ENCODE measurements around the gene ZNF892.
"Not testable (repeated sequence)": the region's sequence is repeated elsewhere in the genome, so short reads cannot be mapped to it uniquely, and the experiment has no call there.

The ZNF892 gene

GRCh38 chr2:95207111-95207961, at the start of gene ZNF892:
Gene ZNF892, plus strand, starts transcription at chr2:95207521. Its CDS starts 295 bp downstream, at chr2:95207816.
- DNase-seq (ENCODE audit: low spot score): peak; percentile 78

- DNase-seq (ENCODE audit: low spot score): no peak
Observed at GRCh38 chr2:95158441-95158840, 48.9 kb upstream of the ZNF892 start.

GRCh38 chr2:95158891-95159619, 48.3 kb upstream of the ZNF892 start:
- DNase-seq (ENCODE audit: low spot score): peak; percentile 31

DNA sequence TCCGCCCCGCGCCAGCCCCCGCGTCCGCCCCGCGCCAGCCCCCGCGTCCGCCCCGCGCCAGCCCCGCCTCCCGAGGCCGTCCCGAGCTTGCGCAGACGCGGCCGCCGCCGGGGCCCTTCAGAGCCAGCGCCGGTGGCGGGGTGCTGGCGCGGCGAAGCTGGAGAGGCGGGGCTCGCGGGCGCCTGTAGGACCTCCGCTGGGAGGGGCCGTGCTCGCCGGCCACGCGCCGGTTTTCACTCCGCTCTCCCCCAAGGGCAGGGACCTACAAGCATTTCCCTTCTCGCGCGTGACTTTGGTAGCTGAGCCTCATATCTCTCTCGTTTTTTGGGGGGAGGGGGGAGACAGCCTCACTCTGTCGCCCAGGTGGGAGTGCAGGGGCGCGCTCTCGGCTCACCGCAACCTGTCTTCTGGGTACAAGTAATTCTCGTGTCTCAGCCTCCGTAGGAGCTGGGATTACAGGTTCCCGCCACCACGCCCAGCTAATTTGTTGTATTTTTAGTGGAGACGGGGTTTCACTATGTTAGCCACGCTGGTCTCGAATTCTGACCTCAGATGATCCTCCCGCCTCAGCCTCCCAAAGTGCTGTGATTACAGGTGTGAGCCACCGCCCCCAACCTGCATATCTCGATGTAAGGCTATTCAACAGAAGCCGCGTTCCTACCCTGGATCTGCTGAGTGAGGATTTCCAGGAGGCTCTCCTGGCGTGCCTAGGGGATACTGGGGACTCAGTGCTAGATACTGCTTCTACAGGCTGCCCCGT, 47.5 kb upstream of the ZNF892 start, which contains the start of gene ZNF514:
TSS of gene ZNF514 (minus strand) at position 159 of the 760 bp plus-strand sequence. CDS start 6,595 bp downstream, outside the sequence.
- DNase-seq (ENCODE audit: low spot score): peak; percentile 71

DNA sequence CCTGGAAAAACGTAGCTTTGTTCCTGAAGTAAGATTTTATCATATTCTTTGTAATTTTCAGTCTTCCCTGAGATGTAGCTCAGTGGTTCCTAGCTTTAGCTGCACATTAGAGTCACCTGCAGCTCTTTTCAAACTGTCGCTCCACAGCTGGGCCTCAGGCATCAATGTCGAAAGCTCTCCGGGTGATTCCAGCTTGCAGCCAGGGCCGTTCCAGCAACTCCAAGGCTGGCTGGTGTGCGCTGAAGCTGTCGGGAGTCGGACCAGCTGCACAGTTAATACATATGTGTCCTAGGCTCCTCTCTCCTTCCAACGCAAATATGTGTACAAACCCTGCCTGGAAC, 42.3 kb upstream of the ZNF892 start:
- no peak for DNase-seq (ENCODE audit: low spot score)

GRCh38 chr2:95165371-95166064, 41.8 kb upstream of the ZNF892 start, which contains the start of gene ZNF2:
Gene ZNF2, plus strand, starts transcription at chr2:95165809. Its CDS starts 10,418 bp downstream, at chr2:95176227.
- DNase-seq (ENCODE audit: low spot score): peak; percentile 99

- no peak for DNase-seq (ENCODE audit: low spot score)
Observed at GRCh38 chr2:95166065-95166763, 41.1 kb upstream of the ZNF892 start.

DNA sequence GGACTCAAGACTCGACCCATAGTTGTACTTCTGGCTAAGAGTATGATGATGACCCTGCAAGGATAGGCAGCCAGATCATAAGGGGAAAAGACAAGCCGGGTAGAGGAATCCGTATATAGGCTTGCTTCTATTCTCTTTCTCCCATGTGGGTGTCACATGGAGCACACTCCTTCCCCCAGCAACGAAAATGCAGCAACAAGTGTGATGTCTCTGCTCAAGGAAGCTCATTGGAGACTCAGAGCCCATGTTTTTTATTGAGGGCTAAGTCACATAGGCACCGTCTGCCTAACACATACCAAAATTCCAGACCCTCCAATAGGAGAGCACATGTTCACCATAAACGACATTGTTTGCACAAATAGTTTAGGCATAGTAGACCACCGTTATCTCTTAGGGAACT, 35.4 kb upstream of the ZNF892 start:
- DNase-seq (ENCODE audit: low spot score): no peak

DNA sequence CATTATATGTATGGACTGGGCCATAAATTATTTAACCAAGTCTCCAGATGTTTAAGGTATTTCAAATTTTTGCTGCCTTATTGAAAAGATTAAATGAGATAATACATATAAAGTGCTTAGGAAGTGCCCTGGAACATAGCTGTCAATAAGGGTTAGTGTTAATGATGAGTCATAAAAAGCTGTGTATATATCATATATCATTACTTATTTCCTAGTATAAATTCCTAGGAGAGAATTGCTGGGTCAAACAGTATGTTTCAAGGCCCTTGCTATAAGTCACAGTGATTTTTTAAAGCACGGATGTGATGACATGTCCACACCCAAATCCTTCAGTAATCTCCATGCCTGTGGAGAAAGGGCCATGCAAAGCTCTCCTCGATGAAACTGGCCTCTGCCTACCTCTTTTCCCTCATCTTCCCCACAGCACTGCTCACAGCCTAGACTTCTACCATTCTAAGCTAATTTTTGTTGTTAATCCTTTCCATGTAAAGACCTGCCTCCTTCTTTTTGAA, 33.2 kb upstream of the ZNF892 start:
- no peak for DNase-seq (ENCODE audit: low spot score)

DNA sequence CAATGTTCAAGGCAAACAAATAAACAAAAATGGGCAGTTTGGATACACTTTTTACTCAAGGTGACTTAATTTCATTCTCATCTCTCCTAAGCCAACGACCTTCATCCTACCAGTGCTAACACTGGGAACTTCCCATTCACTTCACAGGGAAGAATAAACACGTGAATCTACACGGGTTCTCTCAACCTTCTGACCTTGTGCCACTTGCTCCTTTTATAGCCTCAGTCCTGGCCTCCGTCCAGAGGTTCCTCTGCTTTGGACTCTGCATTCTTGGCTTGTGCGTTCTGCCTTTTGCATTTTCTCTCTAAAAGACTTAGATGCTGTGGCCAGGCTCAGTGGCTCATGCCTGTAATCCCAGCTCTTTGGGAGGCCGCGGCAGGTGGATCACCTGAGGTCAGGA, 27.9 kb upstream of the ZNF892 start:
- DNase-seq (ENCODE audit: low spot score): no peak

- DNase-seq (ENCODE audit: low spot score): no peak
Observed at GRCh38 chr2:95181774-95182173, 25.5 kb upstream of the ZNF892 start.

DNA sequence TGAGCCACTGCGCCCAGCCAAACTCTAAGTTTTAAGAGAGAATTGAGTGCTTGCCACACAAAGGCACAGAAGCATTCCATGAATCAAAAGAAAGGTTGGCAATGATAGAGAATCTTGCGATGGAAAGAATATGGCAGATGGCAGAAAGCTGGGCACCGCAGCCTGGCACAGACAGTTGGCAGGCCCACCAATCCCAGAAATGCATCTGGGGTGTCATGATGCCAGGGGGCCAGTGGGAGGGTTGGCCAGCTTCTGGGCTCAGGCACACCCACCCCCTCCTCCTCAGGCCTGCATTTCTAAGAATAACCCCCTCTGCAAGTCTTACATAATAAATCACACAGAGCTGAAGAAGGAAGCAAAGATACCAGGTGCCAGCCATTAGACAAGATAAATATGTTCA, 22.1 kb upstream of the ZNF892 start:
- DNase-seq (ENCODE audit: low spot score): no peak

DNA sequence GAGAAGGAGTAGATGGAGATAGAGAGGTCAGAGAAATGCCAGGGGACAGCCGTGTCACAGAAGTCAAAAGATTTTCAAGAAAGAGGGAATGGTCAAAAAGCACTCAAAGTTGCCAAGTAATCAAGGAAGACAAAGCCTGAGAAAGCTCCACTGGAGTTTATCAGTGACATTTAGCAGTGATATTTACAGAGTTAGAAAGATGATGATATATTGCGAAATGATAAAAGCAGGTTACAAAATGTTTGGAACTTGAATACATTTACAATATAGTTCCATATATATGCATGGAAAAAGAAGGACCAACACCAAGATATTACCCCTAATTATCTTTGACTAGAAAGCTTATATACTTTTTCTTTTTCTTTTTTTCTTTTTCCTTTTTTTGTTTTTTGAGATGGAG, 21.3 kb upstream of the ZNF892 start:
- no peak for DNase-seq (ENCODE audit: low spot score)

- not testable (repeated sequence) for DNase-seq (ENCODE audit: low spot score)
Observed at GRCh38 chr2:95192956-95193355, 14.4 kb upstream of the ZNF892 start.

DNA sequence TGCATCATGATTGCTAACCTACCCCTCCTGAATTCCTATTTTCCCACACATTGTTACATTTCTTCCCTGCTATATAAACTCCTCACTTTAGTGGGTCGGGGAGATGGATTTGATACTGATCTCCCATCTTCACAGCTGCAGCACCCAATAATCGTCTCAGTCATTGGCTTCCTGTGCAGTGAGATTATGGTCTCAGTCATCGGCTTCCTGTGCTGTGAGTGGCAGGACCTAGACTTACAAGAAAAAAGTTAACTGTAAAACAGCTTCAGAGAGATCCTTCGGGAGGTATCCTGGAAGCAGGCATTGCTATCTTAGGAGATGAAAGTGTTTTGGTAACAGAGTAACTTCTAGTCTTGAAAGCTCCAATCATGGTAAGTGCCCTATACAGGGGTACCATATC, 3.4 kb upstream of the ZNF892 start:
- no peak for DNase-seq (ENCODE audit: low spot score)

DNA sequence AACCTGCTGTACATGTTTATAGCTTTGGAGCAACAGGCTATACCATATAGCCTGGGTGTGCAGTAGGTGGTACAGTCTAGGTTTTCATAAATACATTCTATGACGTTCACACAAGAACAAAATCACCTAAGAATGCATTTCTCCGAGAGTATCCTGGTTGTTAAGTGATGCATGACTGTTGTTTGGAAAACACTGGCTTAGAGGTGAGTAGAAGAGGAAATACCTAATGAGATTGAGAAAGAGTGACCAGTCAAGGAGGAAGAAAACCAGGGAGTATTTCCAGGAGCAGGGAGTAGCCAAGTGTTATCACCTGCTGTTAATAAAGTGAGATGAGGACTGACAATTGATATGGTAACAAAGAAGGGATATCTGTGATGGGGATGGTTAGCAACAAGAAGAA, 2.9 kb upstream of the ZNF892 start:
- DNase-seq (ENCODE audit: low spot score): no peak

DNA sequence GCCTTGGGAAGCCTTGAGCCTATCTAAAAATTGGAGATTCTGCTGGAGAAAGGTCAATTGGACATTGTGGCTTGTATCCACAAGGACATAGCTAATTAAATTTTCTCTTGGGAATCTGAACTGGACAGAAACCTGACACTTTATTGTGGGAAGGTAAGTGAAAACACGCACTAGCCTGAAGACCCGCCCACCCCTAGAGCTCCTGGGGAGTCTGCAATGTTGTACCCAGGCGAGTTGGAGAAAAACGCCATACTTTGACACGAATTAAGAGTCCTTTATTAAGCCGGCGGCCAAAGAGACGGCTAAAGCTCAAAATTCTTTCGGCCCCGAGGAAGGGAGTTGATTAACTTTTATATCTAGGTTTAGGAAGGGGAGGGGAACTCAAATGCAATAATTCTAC, 1.2 kb upstream of the ZNF892 start:
- DNase-seq (ENCODE audit: low spot score): no peak

DNA sequence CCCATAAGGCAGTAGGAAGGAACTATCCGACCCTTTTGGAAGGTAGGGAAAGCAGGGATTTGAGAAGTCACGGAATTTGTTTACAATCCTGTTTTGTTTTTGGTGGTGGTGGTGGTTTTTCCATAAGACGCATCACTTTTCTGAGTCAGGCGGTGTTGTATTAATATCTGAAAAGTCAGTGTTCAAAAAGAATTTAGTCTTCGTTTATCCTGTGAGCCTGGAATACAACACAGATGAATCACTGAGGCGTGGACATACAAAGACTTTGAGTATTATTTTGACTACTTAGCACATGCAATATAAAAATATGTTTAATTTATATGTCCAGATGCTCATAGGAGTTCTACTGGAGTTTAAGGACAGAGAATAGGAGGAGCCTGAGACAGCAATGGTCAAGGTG, 785 bp downstream of the ZNF892 start:
- DNase-seq (ENCODE audit: low spot score): no peak

GRCh38 chr2:95215018-95215612, 7.8 kb downstream of the ZNF892 start:
- no peak for DNase-seq (ENCODE audit: low spot score)

GRCh38 chr2:95220449-95220848, 13.1 kb downstream of the ZNF892 start:
- no peak for DNase-seq (ENCODE audit: low spot score)

GRCh38 chr2:95225658-95226057, 18.3 kb downstream of the ZNF892 start:
- no peak for DNase-seq (ENCODE audit: low spot score)

Measured in LoVo (cell line).